Gastrocnemius medialis (tissue), 4 donors: ENCODE results near the gene AQP6.

Experiments
- POLR2A ChIP-seq, 2 donors: fragments of 450-650 bp; IDR thresholded peaks; one replicate each; pipeline ENCODE4 v1.6.1; 2017; ENCODE audit warnings: antibody characterized with exemption in 2 of 2, mild to moderate bottlenecking in 2 of 2, moderate library complexity in 2 of 2
- TF ChIP-seq, protein P1 (sequence below), 5 experiments: fragments of 450-650 bp in 3 of 5; fragments of 200-600 bp in 2 of 5; sonication (generic) in 2 of 5; IDR thresholded peaks in 4 of 5; conservative IDR thresholded peaks in 1 of 5; 1 replicate in 4 of 5; 2 replicates in 1 of 5; pipeline ENCODE4 v1.5.1; 2016 to 2019; ENCODE audit warnings: antibody characterized with exemption in 5 of 5, mild to moderate bottlenecking in 3 of 5, moderate library complexity in 3 of 5

DNA sequence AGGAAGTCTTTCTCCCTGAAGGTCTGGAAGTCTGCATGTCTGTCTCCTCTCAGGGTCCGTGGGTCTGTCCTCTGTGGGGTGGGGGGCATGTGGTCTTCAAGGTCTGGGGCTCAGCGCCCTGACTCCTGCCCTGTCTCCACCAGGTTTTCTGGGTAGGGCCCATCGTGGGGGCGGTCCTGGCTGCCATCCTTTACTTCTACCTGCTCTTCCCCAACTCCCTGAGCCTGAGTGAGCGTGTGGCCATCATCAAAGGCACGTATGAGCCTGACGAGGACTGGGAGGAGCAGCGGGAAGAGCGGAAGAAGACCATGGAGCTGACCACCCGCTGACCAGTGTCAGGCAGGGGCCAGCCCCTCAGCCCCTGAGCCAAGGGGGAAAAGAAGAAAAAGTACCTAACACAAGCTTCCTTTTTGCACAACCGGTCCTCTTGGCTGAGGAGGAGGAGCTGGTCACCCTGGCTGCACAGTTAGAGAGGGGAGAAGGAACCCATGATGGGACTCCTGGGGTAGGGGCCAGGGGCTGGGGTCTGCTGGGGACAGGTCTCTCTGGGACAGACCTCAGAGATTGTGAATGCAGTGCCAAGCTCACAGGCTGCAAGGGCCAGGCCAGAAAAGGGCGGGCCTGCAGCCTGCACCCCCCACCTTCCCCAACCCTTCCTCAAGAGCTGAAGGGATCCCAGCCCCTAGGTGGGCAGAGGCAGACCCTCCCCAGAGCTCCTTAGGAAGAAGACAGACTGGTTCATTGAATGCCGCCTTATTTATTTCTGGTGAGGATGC is 7.7 kb upstream of the AQP6 start:
- TF ChIP-seq, protein P1, sequence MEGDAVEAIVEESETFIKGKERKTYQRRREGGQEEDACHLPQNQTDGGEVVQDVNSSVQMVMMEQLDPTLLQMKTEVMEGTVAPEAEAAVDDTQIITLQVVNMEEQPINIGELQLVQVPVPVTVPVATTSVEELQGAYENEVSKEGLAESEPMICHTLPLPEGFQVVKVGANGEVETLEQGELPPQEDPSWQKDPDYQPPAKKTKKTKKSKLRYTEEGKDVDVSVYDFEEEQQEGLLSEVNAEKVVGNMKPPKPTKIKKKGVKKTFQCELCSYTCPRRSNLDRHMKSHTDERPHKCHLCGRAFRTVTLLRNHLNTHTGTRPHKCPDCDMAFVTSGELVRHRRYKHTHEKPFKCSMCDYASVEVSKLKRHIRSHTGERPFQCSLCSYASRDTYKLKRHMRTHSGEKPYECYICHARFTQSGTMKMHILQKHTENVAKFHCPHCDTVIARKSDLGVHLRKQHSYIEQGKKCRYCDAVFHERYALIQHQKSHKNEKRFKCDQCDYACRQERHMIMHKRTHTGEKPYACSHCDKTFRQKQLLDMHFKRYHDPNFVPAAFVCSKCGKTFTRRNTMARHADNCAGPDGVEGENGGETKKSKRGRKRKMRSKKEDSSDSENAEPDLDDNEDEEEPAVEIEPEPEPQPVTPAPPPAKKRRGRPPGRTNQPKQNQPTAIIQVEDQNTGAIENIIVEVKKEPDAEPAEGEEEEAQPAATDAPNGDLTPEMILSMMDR (IDR thresholded peaks at IDR 0.05 in 4 of 5, conservative IDR thresholded peaks at IDR 0.05 in 1 of 5): no peak
- no peak for TF ChIP-seq POLR2A (IDR thresholded peaks at IDR 0.05)
